ENCODE data around the gene AGK.

AGK gene

GRCh38 chr7:141528399-141528798 is 22.8 kb upstream of the AGK start:
- peaks cover 13% of the 10 kb centered on the region for H3K27me3 ChIP-seq (ENCODE audit: control insufficient read depth, insufficient read depth, low read length)
- no peak overlapping the region for H3K4me3 ChIP-seq (ENCODE audit: low read length)
- no peak overlapping the region for H3K9ac ChIP-seq (ENCODE audit: low read depth, low read length)
- no peak overlapping the region for H3K4me2 ChIP-seq (ENCODE audit: low read length)
- no peaks in the 10 kb centered on the region for H3K9me3 ChIP-seq (replicated peaks; ENCODE audit: low read length)
- no peaks in the 10 kb centered on the region for H3K36me3 ChIP-seq (ENCODE audit: insufficient read depth, low read length)
- no peaks in the 10 kb centered on the region for H3K4me1 ChIP-seq (ENCODE audit: control insufficient read depth, insufficient read depth, low read length)

GRCh38 chr7:141533149-141533949 is 17.9 kb upstream of the AGK start:
- Histone ChIP-seq H3K4me1 (ENCODE audit: control insufficient read depth, insufficient read depth, low read length) (no peaks in the 10 kb centered on the region), H3K27me3 (ENCODE audit: control insufficient read depth, insufficient read depth, low read length) (peaks cover 16% of the 10 kb centered on the region)

GRCh38 chr7:141534757-141535737 is 16.2 kb upstream of the AGK start:
- H3K9ac ChIP-seq (ENCODE audit: low read depth, low read length) = no peak overlapping the region

More at GRCh38 chr7:141533149-141533949, 17.9 kb upstream of the AGK start:
- H3K36me3 ChIP-seq (ENCODE audit: insufficient read depth, low read length) = no peaks in the 10 kb centered on the region
- H3K9ac ChIP-seq (ENCODE audit: low read depth, low read length) = no peak overlapping the region
- no peaks in the 10 kb centered on the region for H3K9me3 ChIP-seq (replicated peaks; ENCODE audit: low read length)
- no peak overlapping the region for H3K4me2 ChIP-seq (ENCODE audit: low read length)
- no peak overlapping the region for H3K4me3 ChIP-seq (ENCODE audit: low read length)

GRCh38 chr7:141537906-141538305 is 13.3 kb upstream of the AGK start:
- H3K9me3 ChIP-seq (replicated peaks; ENCODE audit: low read length) = no peaks in the 10 kb centered on the region
- H3K4me3 ChIP-seq (ENCODE audit: low read length) = no peak overlapping the region
- no peaks in the 10 kb centered on the region for H3K4me1 ChIP-seq (ENCODE audit: control insufficient read depth, insufficient read depth, low read length)
- H3K27me3 ChIP-seq (ENCODE audit: control insufficient read depth, insufficient read depth, low read length) = peaks cover 12% of the 10 kb centered on the region
- no peaks in the 10 kb centered on the region for H3K36me3 ChIP-seq (ENCODE audit: insufficient read depth, low read length)
- no peak overlapping the region for H3K9ac ChIP-seq (ENCODE audit: low read depth, low read length)
- H3K4me2 ChIP-seq (ENCODE audit: low read length) = no peak overlapping the region

More at GRCh38 chr7:141534757-141535737, 16.2 kb upstream of the AGK start:
- Histone ChIP-seq H3K4me3 (ENCODE audit: low read length) (no peak overlapping the region), H3K9me3 (replicated peaks; ENCODE audit: low read length) (no peaks in the 10 kb centered on the region), H3K36me3 (ENCODE audit: insufficient read depth, low read length) (no peaks in the 10 kb centered on the region), H3K4me2 (ENCODE audit: low read length) (no peak overlapping the region), H3K4me1 (ENCODE audit: control insufficient read depth, insufficient read depth, low read length) (no peaks in the 10 kb centered on the region), H3K27me3 (ENCODE audit: control insufficient read depth, insufficient read depth, low read length) (peaks cover 13% of the 10 kb centered on the region)

- Histone ChIP-seq H3K4me1 (ENCODE audit: control insufficient read depth, insufficient read depth, low read length) (no peaks in the 10 kb centered on the region), H3K9ac (ENCODE audit: low read depth, low read length) (no peak overlapping the region), H3K36me3 (ENCODE audit: insufficient read depth, low read length) (no peaks in the 10 kb centered on the region), H3K27me3 (ENCODE audit: control insufficient read depth, insufficient read depth, low read length) (peaks cover 9% of the 10 kb centered on the region), H3K9me3 (replicated peaks; ENCODE audit: low read length) (no peaks in the 10 kb centered on the region), H3K4me3 (ENCODE audit: low read length) (no peak overlapping the region), H3K4me2 (ENCODE audit: low read length) (no peak overlapping the region)
Observed at GRCh38 chr7:141541375-141541774, 9.8 kb upstream of the AGK start.

GRCh38 chr7:141544831-141545230 is 6.4 kb upstream of the AGK start:
- no peak overlapping the region for H3K9ac ChIP-seq (ENCODE audit: low read depth, low read length)
- H3K4me2 ChIP-seq (ENCODE audit: low read length) = no peak overlapping the region
- H3K36me3 ChIP-seq (ENCODE audit: insufficient read depth, low read length) = no peaks in the 10 kb centered on the region
- H3K9me3 ChIP-seq (replicated peaks; ENCODE audit: low read length) = no peaks in the 10 kb centered on the region
- H3K4me3 ChIP-seq (ENCODE audit: low read length) = no peak overlapping the region
- H3K27me3 ChIP-seq (ENCODE audit: control insufficient read depth, insufficient read depth, low read length) = peaks cover 6% of the 10 kb centered on the region
- no peaks in the 10 kb centered on the region for H3K4me1 ChIP-seq (ENCODE audit: control insufficient read depth, insufficient read depth, low read length)

GRCh38 chr7:141549582-141549981 is 1.6 kb upstream of the AGK start:
- Histone ChIP-seq H3K9me3 (replicated peaks; ENCODE audit: low read length) (no peaks in the 10 kb centered on the region), H3K36me3 (ENCODE audit: insufficient read depth, low read length) (no peaks in the 10 kb centered on the region), H3K4me1 (ENCODE audit: control insufficient read depth, insufficient read depth, low read length) (peaks cover 12% of the 10 kb centered on the region), H3K27me3 (ENCODE audit: control insufficient read depth, insufficient read depth, low read length) (no peaks in the 10 kb centered on the region), H3K9ac (ENCODE audit: low read depth, low read length) (no peak overlapping the region), H3K4me2 (ENCODE audit: low read length) (no peak overlapping the region), H3K4me3 (ENCODE audit: low read length) (no peak overlapping the region)

GRCh38 chr7:141550386-141551093 is 670 bp upstream of the AGK start:
- Histone ChIP-seq H3K27me3 (ENCODE audit: control insufficient read depth, insufficient read depth, low read length) (no peaks in the 10 kb centered on the region), H3K4me2 (ENCODE audit: low read length) (peak overlapping the region; percentile 93), H3K9ac (ENCODE audit: low read depth, low read length) (peak overlapping the region; percentile 90), H3K9me3 (replicated peaks; ENCODE audit: low read length) (no peaks in the 10 kb centered on the region), H3K4me3 (ENCODE audit: low read length) (peak overlapping the region; percentile 98), H3K36me3 (ENCODE audit: insufficient read depth, low read length) (no peaks in the 10 kb centered on the region), H3K4me1 (ENCODE audit: control insufficient read depth, insufficient read depth, low read length) (peaks cover 12% of the 10 kb centered on the region)

- Histone ChIP-seq H3K4me3 (ENCODE audit: low read length) (peak overlapping the region; percentile 98), H3K27me3 (ENCODE audit: control insufficient read depth, insufficient read depth, low read length) (no peaks in the 10 kb centered on the region), H3K9me3 (replicated peaks; ENCODE audit: low read length) (no peaks in the 10 kb centered on the region), H3K4me2 (ENCODE audit: low read length) (peak overlapping the region; percentile 93), H3K36me3 (ENCODE audit: insufficient read depth, low read length) (no peaks in the 10 kb centered on the region), H3K4me1 (ENCODE audit: control insufficient read depth, insufficient read depth, low read length) (peaks cover 12% of the 10 kb centered on the region), H3K9ac (ENCODE audit: low read depth, low read length) (peak overlapping the region; percentile 90)
Observed at GRCh38 chr7:141551782-141552181, 572 bp downstream of the AGK start.

- Histone ChIP-seq H3K9ac (ENCODE audit: low read depth, low read length) (no peak overlapping the region), H3K4me2 (ENCODE audit: low read length) (no peak overlapping the region), H3K36me3 (ENCODE audit: insufficient read depth, low read length) (no peaks in the 10 kb centered on the region), H3K27me3 (ENCODE audit: control insufficient read depth, insufficient read depth, low read length) (no peaks in the 10 kb centered on the region), H3K4me3 (ENCODE audit: low read length) (no peak overlapping the region), H3K9me3 (replicated peaks; ENCODE audit: low read length) (no peaks in the 10 kb centered on the region), H3K4me1 (ENCODE audit: control insufficient read depth, insufficient read depth, low read length) (peaks cover 15% of the 10 kb centered on the region)
Observed at GRCh38 chr7:141557360-141557759, 6.2 kb downstream of the AGK start.
